DOHH2 (cell line): ENCODE data around the gene PLXNA2.

Experiments
- H3F3A ChIP-seq: fragments of 200-600 bp; sonication (generic), shearing (Covaris generic); 2 replicates; pipeline ENCODE4 v1.6.0; 2016; ENCODE audit warnings: antibody characterized with exemption, mild to moderate bottlenecking; ENCODE audit not compliant: control insufficient read depth, insufficient read depth
- H3K27ac ChIP-seq: fragments of 200-600 bp; sonication (generic); 2 replicates; pipeline ENCODE4 v1.5.1; 2014; ENCODE audit warnings: low read depth, mild to moderate bottlenecking, low read length, moderate library complexity
- H3K27me3 ChIP-seq: fragments of 200-600 bp; sonication (generic); 2 replicates; pipeline ENCODE4 v1.6.1; 2014; ENCODE audit warnings: mild to moderate bottlenecking, low read length, mixed read lengths; ENCODE audit not compliant: control insufficient read depth
- H3K36me3 ChIP-seq: fragments of 200-600 bp; sonication (generic); 2 replicates; pipeline ENCODE4 v1.6.1; 2014; ENCODE audit warnings: mild to moderate bottlenecking, low read length, moderate library complexity, mixed read lengths; ENCODE audit not compliant: control insufficient read depth
- H3K4me1 ChIP-seq: fragments of 200-600 bp; sonication (generic); 2 replicates; pipeline ENCODE4 v1.6.1; 2014; ENCODE audit warnings: mild to moderate bottlenecking, low read length, mixed read lengths; ENCODE audit not compliant: control insufficient read depth
- H3K4me2 ChIP-seq: fragments of 200-600 bp; sonication (generic); 2 replicates; pipeline ENCODE4 v1.6.0; 2014; ENCODE audit warnings: mild to moderate bottlenecking, low read length, moderate library complexity
- H3K4me3 ChIP-seq: fragments of 200-600 bp; sonication (generic); 2 replicates; pipeline ENCODE4 v1.5.1; 2014; ENCODE audit warnings: mild to moderate bottlenecking, low read length, mixed read lengths
- H3K79me2 ChIP-seq: fragments of 200-600 bp; sonication (generic); 2 replicates; pipeline ENCODE4 v1.6.1; 2014; ENCODE audit warnings: mild to moderate bottlenecking, low read length, mixed read lengths; ENCODE audit not compliant: control insufficient read depth
- H3K9me2 ChIP-seq: fragments of 200-600 bp; sonication (generic); replicated peaks from 2 replicates; pipeline ENCODE4 v1.6.1; 2014; ENCODE audit warnings: mild to moderate bottlenecking, low read length, mixed read lengths; ENCODE audit not compliant: control insufficient read depth
- H3K9me3 ChIP-seq: fragments of 200-600 bp; sonication (generic); 2 replicates; pipeline ENCODE4 v1.6.1; 2014; ENCODE audit warnings: antibody characterized with exemption, low read length, mixed read lengths; ENCODE audit not compliant: control insufficient read depth, insufficient read depth
- H4K20me1 ChIP-seq: fragments of 200-600 bp; sonication (generic); 2 replicates; pipeline ENCODE4 v1.6.0; 2014; ENCODE audit warnings: low read depth, mild to moderate bottlenecking, antibody characterized with exemption, low read length, moderate library complexity; ENCODE audit not compliant: control insufficient read depth, insufficient read depth
- CTCF ChIP-seq: fragments of 200-600 bp; sonication (generic); IDR thresholded peaks from one replicate; pipeline ENCODE4 v1.5.1; 2014; ENCODE audit warnings: antibody characterized with exemption, mild to moderate bottlenecking, low read depth, low read length; ENCODE audit not compliant: poor library complexity, severe bottlenecking
- EZH2phosphoT487 ChIP-seq: fragments of 200-600 bp; sonication (generic); IDR thresholded peaks from 2 replicates; pipeline ENCODE4 v1.6.1; 2017; ENCODE audit warnings: borderline replicate concordance, mild to moderate bottlenecking, antibody characterized with exemption, low read length, moderate library complexity, mixed read lengths

PLXNA2 gene

GRCh38 chr1:207999274-207999915, 244.8 kb downstream of the PLXNA2 start:
- H3K27ac ChIP-seq: no peak overlapping the region
- no peaks in the 10 kb centered on the region for H3K4me1 ChIP-seq
- no peak overlapping the region for H3K4me2 ChIP-seq
- no peak overlapping the region for H3K4me3 ChIP-seq
- no peaks in the 10 kb centered on the region for H3K9me3 ChIP-seq
- H3K9me2 ChIP-seq: no peaks in the 10 kb centered on the region
- no peaks in the 10 kb centered on the region for H4K20me1 ChIP-seq
- no peaks in the 10 kb centered on the region for H3K79me2 ChIP-seq
- no peak for TF ChIP-seq EZH2phosphoT487
- no peak for TF ChIP-seq CTCF
- H3K27me3 ChIP-seq: no peaks in the 10 kb centered on the region; the same call in 1 of the 2 replicates
- no peaks in the 10 kb centered on the region for H3F3A ChIP-seq
- no peaks in the 10 kb centered on the region for H3K36me3 ChIP-seq

GRCh38 chr1:207998691-207999090, 245.5 kb downstream of the PLXNA2 start:
- no peaks in the 10 kb centered on the region; the same call in 1 of the 2 replicates for H3K27me3 ChIP-seq
- no peaks in the 10 kb centered on the region for H3K9me3 ChIP-seq
- no peaks in the 10 kb centered on the region for H3K4me1 ChIP-seq
- H3K9me2 ChIP-seq: no peaks in the 10 kb centered on the region
- H3K36me3 ChIP-seq: no peaks in the 10 kb centered on the region
- H3K27ac ChIP-seq: no peak overlapping the region
- no peaks in the 10 kb centered on the region for H3K79me2 ChIP-seq
- TF ChIP-seq EZH2phosphoT487 (no peak), CTCF (no peak)
- no peak overlapping the region for H3K4me2 ChIP-seq
- no peaks in the 10 kb centered on the region for H4K20me1 ChIP-seq
- H3F3A ChIP-seq: no peaks in the 10 kb centered on the region
- H3K4me3 ChIP-seq: no peak overlapping the region

DNA sequence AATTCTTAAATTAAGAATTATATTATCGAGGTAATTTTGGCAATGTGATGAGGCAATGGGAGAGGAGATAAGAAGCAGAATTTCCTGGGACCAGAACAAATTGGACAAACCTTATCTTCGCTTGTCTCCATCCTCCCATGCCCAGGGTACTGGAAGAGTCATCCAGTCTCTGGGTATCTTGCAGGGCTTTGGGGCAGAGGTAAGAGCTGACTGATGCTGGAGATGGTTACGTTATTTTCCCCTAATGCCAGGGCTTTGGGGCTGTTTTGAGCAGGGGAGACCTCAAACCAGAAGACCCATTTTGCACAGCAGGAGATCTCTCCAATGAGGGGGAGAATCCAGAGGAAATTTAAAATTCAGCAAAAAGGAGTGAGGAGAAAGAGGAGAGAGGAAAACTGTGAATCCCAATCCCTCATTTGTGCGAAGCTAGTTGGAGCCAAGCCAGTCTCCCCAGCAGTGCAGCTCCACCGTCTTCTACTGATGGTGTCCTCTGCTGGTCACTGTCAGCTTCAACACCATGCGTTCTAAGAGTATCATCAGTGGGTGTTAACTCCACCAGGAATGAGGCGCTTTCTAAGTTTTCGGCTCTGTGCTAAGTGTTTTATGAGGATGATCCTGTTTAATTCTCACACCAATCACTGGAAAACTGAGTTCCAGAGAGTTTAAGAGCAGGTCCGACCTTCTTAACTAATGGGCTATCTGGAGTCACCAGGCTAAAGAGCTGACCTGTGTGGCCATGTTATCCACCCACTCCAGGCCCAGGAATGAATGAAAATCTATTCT, 246.5 kb downstream of the PLXNA2 start:
- Histone ChIP-seq H3K4me3 (no peak overlapping the region), H3F3A (no peaks in the 10 kb centered on the region), H3K79me2 (no peaks in the 10 kb centered on the region), H3K4me2 (no peak overlapping the region), H3K36me3 (no peaks in the 10 kb centered on the region), H3K27ac (no peak overlapping the region), H3K27me3 (no peaks in the 10 kb centered on the region; the same call in 1 of the 2 replicates), H3K9me3 (no peaks in the 10 kb centered on the region), H3K4me1 (no peaks in the 10 kb centered on the region), H4K20me1 (no peaks in the 10 kb centered on the region), H3K9me2 (no peaks in the 10 kb centered on the region)
- TF ChIP-seq EZH2phosphoT487 (no peak), CTCF (peak; percentile 81)
